Inflammatory macrophage treated with lipopolysaccharide for 4 hours (primary cell): ENCODE measurements around the gene ANKEF1.
A peak's percentile ranks its signal among the peaks of the same experiment; 100 is the strongest.

Experiments used
- DNase-seq: peaks from one replicate; pipeline ENCODE4 v3.0.0-alpha.2; 2020

ANKEF1 gene

GRCh38 chr20:10090588-10091166, 55.9 kb downstream of the ANKEF1 start:
- peak; percentile 55 for DNase-seq

- DNase-seq, result no peak
Measured at GRCh38 chr20:10093087-10093591, 58.4 kb downstream of the ANKEF1 start.

GRCh38 chr20:10094566-10095173, 59.9 kb downstream of the ANKEF1 start:
- no peak for DNase-seq

- DNase-seq, result no peak
Measured at GRCh38 chr20:10096790-10097189, 62.0 kb downstream of the ANKEF1 start.

- no peak for DNase-seq
Measured at GRCh38 chr20:10105046-10105445, 70.3 kb downstream of the ANKEF1 start.
